HG03280 (cell line): ENCODE data around the gene PRR35.

Experiments
- ATAC-seq: cut with Tn5 transposase; IDR thresholded peaks from one replicate; pipeline ENCODE4 v1.9.1; 2021; ENCODE audit warnings: mild to moderate bottlenecking, moderate library complexity; ENCODE audit not compliant: unreplicated experiment

Gene PRR35

GRCh38 chr16:578232-578869 lies 18.2 kb downstream of the PRR35 start:
- no peak for ATAC-seq

DNA sequence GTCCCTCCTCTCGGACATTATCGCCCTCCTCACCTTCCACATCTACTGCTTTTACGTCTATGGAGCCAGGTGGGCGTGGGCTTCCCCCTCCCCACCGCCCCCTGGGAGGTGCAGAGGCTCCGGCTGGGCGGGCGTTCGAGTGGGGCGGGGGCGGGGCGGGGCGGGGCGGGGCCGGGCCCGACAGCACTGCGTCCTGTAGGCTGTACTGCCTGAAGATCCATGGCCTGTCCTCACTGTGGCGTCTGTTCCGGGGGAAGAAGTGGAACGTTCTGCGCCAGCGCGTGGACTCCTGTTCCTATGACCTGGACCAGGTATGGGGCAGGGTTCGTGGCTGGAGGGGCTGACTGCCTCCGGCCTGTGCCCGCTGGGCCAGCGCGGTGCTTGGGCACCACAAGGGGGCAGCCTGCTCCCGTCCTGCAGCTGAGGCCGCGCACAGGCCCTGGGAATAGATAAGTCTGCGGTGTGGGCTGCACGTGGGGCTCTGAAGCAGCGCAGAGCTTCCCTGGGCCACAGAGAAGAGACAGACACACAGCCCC lies 18.7 kb downstream of the PRR35 start:
- no peak for ATAC-seq

- ATAC-seq: no peak
Observed at GRCh38 chr16:580141-580945, 20.1 kb downstream of the PRR35 start.

GRCh38 chr16:580946-581498 lies 20.8 kb downstream of the PRR35 start:
- ATAC-seq: no peak

- ATAC-seq: no peak
Observed at GRCh38 chr16:582218-582613, 22.0 kb downstream of the PRR35 start.

DNA sequence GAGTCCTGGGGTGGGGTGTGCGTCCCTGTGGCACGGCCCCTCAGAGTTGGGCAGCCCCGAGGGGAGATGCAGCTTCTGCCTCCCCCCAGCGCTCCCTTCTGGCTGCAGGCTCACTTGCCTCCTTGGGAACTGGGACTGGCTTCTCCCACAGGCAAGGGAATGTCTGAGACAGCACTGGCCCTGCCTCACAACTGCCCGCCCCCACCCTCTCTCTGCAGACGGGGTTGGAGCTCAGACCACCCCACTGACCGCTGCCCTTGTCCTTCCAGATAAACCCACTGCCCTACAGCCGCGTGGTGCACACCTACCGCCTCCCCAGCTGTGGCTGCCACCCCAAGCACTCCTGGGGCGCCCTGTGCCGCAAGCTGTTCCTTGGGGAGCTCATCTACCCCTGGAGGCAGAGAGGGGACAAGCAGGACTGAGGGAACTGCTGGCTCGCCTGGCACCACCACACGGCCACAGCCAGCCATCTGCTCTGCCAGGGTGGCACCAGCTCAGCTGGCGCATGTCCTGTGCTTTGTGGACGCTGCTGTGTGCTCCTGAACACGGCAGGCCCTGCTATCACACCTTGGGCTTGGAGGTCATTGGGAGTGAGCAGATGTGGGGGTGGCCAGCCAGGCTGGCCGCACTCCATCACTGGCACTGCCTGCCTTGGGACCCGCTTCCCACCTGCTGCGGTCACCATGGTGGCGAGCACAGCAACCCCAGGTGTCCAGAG lies 22.6 kb downstream of the PRR35 start:
- no peak for ATAC-seq

GRCh38 chr16:583470-583814 lies 23.2 kb downstream of the PRR35 start:
- ATAC-seq: no peak

DNA sequence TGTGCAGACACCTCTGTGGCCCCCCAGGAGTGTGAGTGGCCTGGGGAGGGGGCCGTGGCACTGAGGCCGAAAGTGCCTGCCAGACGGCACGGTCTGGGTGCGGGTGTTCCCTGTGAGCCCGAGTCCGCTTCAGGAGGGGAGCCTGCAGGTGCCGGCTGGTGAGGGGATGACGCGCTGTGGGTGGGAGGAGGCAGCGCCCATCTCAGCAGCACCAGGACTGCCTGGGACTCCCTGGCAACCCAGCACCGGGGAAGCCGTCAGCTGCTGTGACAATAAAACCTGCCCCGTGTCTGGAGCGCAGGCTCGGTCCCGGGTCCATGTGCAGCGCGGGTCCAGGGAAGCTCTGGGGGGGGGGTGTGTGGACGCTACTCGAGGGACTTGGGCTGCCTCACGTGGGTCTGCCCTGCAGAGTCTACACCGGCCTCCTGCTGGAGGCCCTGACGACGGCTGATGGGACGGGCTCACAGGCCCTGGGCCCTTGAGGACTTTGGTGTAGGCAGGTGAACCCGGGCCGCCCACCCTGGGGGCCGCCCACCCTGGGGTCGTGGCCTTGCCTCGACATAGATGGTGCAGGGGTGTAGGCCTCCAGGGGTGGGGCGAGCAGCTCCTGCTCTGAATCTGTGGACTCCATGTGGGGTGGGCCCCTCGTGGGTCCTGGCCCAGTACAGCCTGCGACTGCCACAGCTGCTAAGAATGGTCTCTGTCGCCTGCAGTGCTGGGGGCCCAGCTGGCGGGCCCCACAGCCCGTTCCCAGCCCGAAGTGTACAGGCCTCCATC lies 23.8 kb downstream of the PRR35 start:
- ATAC-seq: no peak

DNA sequence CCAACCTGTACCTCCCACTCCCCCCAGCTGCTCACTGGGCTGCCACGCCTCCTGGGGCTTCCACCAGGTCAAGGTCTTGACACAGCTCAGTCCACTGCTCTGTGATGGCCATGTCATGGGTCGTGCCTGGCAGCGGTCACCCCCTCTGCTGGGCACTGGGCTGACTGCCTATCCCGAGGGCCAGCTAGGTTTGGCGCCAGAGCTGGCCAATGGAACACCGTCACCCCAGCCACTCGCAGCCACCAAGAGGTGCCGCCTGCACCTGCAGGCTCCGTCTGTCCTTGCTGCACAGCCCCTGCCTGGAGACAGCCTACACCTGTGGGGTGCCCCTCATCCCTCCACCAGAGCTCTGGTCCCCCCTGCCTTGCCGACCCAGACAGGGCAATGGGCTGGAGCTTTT lies 25.2 kb downstream of the PRR35 start:
- no peak for ATAC-seq

DNA sequence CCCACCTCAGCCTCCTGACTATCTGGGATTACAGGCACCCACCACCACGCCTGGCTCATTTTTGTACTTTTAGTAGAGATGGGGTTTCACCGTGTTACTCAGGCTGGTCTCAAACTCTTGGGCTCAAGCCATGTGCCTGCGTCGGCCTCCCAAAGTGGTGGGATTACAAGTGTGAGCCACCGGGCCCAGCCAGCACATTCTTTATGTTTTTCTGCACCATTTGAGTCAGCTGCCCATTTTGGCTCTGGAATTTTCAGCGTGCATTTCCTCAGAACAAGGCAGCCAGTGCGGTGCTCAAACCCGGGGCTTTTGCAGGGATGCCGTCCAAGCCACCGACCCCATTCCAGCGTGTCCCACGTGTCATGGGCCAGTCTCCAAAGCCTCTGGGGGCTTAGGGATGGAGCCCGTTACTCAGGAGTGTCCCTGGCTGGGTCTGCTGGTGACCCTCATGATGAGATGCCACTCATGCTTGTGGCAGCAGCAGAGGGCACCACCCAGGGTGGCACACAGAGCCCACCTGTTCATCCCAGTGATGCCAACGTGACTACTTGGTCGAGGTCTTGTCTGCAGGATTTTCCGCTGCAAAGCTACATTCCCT lies 26.0 kb downstream of the PRR35 start:
- ATAC-seq: no peak

GRCh38 chr16:586645-587590 lies 26.7 kb downstream of the PRR35 start:
- no peak for ATAC-seq

- ATAC-seq: peak; percentile 2
Observed at GRCh38 chr16:588639-588888, 28.4 kb downstream of the PRR35 start.

DNA sequence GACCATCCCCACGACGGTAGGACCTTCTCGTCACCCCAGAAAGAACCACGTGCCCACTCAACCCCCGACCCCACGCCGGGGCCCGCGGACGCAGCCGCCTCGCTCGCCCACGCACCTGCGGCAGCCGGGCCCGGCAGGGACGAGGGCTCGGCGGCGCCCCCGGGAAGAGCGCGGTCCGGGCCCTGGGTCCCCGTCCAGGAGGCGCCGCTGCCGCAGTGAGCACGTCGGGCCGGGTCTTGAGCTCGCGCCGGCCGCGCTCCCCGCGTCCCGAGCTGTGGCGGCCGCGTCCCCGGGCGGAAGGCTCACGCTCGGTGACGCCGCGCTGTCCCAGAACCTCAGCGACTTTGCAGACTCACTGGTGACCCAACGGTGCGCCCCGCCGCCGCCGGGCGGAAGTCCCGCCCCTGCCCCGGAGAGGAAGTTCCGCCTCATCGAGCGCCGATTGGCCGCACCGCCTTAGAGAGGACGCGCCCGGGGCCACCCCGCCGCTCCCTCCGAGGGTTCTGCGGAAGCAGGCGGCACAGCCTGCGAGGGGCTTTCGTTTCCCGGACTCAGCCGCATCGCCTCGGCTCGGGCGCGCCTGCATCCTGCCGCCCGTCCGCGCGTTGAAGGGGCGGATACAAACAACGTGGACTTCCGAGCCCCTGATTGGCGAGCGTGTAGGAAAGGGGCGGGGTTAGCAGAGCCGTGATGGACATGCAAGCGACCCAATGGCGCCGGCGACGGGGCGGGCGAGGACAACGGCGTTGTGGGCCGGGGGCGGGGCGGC lies 28.9 kb downstream of the PRR35 start:
- peak; percentile 74 for ATAC-seq

GRCh38 chr16:589658-590187 lies 29.5 kb downstream of the PRR35 start, which contains the start of gene RAB40C:
TSS of gene RAB40C (plus strand) at chr16:590066. CDS start at chr16:590292, 226 bp downstream.
- ATAC-seq: peak; percentile 73

GRCh38 chr16:590188-590814 lies 30.1 kb downstream of the PRR35 start:
- no peak for ATAC-seq

- no peak for ATAC-seq
Observed at GRCh38 chr16:590815-591200, 30.6 kb downstream of the PRR35 start.

- ATAC-seq: no peak
Observed at GRCh38 chr16:591231-591630, 31.0 kb downstream of the PRR35 start.
